SHP77 treated with DMSO at 0.1 percent for 48 hours (cell line): ENCODE measurements around the gene WNT8B.
A peak's percentile ranks its signal among the peaks of the same experiment; 100 is the strongest.

Experiments used
- DNase-seq: peaks from one replicate; lab custom pipeline; 2025; lab: John Stamatoyannopoulos, UW

WNT8B gene

GRCh38 chr10:100483876-100484666 lies 21.3 kb downstream of the WNT8B start:
- no peak for DNase-seq

- no peak for DNase-seq
Measured at GRCh38 chr10:100485366-100485765, 22.6 kb downstream of the WNT8B start.

- no peak for DNase-seq
Measured at GRCh38 chr10:100485801-100486495, 23.1 kb downstream of the WNT8B start.

- no peak for DNase-seq
Measured at GRCh38 chr10:100487529-100487928, 24.7 kb downstream of the WNT8B start.

GRCh38 chr10:100489396-100489795 lies 26.6 kb downstream of the WNT8B start:
- DNase-seq, result no peak

- no peak for DNase-seq
Measured at GRCh38 chr10:100490531-100490930, 27.7 kb downstream of the WNT8B start.

DNA sequence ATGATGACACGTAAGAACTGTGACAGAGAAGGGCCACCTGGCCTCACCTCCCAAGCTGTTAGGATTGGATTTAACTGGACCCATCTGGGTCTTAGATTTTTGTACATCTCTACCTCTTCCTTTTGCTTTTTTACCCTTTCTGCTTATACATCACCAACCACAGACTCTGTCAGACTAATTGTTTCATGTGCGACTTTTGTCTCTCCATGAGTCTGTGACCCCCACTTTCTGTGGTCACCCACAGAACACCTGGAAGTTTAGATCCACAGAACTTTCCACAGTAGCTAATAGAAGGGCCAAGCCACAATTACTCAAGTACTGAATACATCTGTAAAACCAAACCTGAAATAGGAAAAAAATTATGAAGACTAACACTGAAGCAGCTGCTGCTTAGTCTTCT lies 33.8 kb downstream of the WNT8B start:
- DNase-seq, result no peak

DNA sequence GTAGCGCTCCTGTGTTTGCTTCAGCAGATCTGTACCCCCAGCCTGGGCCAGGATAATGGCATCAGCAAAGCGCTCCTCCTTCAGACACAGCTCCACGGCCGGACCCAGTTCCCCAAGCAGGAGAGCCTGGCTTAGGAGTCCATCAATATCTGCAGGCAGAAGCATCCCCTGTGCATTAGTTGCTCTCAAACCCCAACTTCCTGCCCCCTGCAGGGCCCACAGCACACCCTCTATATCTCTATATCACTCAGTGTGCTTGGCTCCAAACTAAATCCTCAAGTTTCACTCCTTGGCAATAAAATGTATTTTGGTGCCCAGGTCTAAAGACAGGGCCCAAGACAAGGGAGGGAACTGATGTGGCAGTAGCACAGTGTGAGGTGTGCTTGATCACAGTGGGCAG lies 35.2 kb downstream of the WNT8B start:
- no peak for DNase-seq

DNA sequence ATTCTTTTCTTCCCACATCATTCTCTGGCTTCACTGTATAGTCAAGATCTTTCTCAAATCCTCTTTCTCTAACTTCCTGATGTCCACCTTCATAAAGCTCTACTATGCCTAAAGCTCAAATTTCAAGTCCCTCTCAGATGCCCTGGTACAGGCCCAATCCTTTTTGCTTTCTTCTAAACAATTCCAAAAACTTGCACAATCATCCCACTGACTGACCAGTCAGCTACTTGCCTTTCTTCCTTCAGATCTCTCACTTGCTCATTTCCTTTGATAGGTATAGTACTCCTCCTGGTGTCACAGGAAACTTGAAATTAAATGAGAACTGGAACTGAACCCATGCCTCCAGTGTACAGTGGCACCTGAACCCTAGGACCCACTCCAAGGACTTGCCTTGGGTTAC lies 38.6 kb downstream of the WNT8B start:
- no peak for DNase-seq

DNA sequence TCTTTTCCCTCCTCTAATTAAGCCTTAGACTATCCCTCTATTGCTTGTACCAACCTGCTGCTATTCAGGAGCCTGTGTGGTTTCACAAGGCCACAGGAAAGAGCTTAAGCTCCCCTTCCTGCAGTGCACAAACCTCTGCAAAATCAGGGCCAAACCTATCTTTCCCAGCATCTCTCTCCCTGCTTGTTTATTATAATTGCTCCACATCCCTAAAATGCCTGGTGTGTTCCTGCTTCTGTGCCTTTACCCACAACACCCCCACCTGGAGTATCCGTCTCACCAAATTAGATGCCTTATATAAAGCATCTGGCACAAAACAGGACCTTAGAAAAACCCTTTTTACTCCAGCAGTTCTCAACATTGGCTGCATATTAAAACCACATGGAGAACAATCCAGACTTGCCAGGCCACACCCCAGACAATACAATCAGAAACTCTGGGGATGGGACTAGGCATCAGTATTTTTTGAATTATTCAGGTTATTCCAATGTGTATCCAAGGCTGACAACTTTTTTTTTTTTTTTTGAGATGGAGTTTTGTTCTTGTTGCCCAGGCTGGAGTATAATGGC lies 40.2 kb downstream of the WNT8B start:
- no peak for DNase-seq

- DNase-seq, result no peak
Measured at GRCh38 chr10:100504096-100504495, 41.3 kb downstream of the WNT8B start.

GRCh38 chr10:100505164-100505563 lies 42.4 kb downstream of the WNT8B start:
- DNase-seq, result no peak

DNA sequence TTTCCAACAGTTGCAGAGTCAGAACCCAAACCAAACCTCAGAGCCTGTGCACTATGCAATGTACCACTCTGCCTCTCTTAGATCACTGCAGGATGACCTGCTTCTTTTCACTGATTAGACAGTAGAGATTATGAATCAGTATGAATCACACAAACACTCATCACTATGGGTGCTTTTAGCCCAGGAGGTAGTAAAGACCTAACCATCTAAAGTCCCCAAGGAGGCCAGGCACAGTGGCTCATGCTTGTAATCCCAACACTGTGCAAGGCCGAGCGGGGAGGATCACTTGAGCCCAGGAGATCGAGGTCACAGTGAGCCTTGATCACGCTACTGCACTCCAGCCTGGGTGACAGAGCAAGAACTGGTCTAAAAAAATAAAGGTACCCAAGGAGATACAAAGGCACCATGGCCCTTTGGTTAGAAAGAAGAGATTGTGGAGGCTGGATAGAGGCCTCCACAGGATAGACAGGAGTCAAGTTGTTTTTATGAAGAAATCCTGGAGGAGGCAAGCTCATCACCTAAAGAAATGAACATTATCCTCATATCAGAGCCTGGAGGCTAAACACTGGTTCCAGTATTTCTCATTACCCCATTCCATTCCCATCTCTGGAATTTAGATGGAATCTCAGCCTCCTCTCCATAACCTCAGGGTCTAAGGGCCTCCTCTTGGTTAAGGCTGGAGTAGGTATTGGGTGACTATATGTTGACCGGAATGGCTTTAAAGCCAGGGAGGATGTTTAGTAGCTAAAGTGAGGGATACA lies 44.0 kb downstream of the WNT8B start:
- no peak for DNase-seq

- DNase-seq, result no peak
Measured at GRCh38 chr10:100507357-100507732, 44.5 kb downstream of the WNT8B start.

DNA sequence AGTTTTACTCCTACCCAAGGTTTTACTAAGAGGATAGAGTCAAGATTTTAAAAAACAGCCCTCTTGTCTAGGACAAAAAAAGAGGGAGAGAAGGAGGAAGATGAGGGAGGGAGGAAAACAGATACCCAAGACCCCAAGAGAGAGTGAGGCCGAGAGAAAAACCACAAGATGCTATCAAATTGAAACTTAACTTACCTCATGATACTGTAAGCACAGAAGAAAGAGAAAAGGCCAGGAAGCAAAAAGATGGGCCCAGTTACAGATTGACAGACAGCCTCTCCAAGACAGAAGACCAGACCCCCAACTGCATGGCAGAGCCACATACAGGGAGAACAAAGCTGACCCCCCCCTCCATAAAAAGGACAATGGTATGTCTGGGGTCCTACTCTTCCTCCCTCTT lies 45.5 kb downstream of the WNT8B start:
- no peak for DNase-seq

DNA sequence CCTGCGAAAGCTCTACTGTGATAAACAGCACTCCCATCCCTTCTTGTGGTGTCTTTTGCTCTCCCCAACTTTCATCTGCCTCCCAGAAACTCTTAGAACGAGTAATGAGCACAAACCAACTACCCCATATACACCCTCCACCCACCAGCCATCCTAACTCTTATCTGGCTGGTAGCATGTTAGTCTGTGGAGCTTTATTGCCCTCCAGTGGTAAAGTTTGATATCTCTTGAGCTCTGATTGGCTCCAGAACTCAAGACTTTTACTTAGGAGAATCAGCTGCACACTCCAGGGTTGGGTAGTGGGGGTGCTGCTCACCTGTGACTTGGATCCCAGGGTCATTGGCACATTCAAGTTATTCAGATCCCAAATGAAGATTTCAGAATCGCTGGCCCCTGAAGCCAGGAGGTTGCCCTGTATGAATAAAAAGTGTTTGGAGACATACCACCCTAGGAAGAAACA lies 45.9 kb downstream of the WNT8B start:
- no peak for DNase-seq

- no peak for DNase-seq
Measured at GRCh38 chr10:100509241-100509840, 46.5 kb downstream of the WNT8B start.

GRCh38 chr10:100510533-100511308 lies 47.9 kb downstream of the WNT8B start:
- DNase-seq, result no peak

DNA sequence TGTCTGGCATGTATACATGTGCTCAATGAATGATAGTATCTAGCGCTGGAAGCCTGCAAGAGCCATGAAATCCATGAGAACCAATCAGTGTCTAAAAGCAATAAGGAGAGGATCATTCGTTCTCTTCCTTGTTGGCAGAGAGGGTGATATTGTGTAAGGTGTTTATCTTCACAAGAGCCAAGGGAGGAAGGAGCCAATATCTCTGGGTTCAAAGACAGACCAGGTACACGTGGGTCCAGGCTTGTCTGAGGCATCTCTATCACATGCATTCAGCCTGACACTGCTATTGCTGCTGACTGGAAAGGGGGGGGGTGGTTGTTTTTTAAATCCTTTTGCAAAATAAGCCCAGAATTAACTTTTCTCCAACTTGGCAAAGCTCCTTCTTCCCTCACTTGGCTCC lies 52.8 kb downstream of the WNT8B start:
- DNase-seq, result no peak

- DNase-seq, result no peak
Measured at GRCh38 chr10:100516847-100517246, 54.0 kb downstream of the WNT8B start.

GRCh38 chr10:100518761-100519241 lies 56.0 kb downstream of the WNT8B start:
- peak; percentile 74 for DNase-seq
